Vagina (tissue), 2 donors: ENCODE data around the gene STYXL1.

Experiments
- POLR2A ChIP-seq, 2 donors: fragments of 450-650 bp; IDR thresholded peaks; one replicate each; pipeline ENCODE4 v1.6.1; 2017; ENCODE audit warnings: antibody characterized with exemption in 2 of 2, mild to moderate bottlenecking in 2 of 2, moderate library complexity in 2 of 2
- POLR2AphosphoS5 ChIP-seq, 2 donors: sonication (generic); formaldehyde crosslinking; IDR thresholded peaks; one replicate each; pipeline ENCODE4 v1.9.0; 2017; ENCODE audit warnings: antibody characterized with exemption in 2 of 2, mild to moderate bottlenecking in 2 of 2, low read depth in 1 of 2; ENCODE audit not compliant: insufficient read depth in 1 of 2
- TF ChIP-seq, protein P1 (sequence below), 3 experiments: fragments of 450-650 bp in 2 of 3; fragments of 200-600 bp in 1 of 3; sonication (generic) in 1 of 3; IDR thresholded peaks; one replicate each; pipeline ENCODE4 v1.5.1; 2017 to 2019; ENCODE audit warnings: antibody characterized with exemption in 3 of 3, mild to moderate bottlenecking in 2 of 3, moderate library complexity in 2 of 3

DNA sequence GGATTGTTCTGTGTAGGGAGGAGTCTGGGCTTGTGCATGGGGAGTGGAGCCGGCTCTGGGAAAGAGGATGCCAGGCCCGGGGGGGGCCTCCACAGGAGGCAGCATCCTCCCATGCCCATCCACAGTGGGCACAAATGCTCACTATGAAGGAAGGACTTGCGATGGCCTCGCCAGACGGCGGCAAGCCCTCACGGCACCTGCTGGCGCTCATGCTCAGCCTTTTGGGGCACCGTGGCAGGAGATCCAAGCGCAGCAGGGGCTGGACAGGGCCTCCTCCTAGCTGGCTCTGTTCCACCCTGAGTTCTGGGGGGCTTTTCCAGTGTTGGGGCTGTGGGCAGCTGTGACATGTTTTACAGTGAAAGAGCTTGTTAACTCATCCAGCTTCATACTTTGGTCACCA, 15.3 kb upstream of the STYXL1 start:
- TF ChIP-seq, protein P1, sequence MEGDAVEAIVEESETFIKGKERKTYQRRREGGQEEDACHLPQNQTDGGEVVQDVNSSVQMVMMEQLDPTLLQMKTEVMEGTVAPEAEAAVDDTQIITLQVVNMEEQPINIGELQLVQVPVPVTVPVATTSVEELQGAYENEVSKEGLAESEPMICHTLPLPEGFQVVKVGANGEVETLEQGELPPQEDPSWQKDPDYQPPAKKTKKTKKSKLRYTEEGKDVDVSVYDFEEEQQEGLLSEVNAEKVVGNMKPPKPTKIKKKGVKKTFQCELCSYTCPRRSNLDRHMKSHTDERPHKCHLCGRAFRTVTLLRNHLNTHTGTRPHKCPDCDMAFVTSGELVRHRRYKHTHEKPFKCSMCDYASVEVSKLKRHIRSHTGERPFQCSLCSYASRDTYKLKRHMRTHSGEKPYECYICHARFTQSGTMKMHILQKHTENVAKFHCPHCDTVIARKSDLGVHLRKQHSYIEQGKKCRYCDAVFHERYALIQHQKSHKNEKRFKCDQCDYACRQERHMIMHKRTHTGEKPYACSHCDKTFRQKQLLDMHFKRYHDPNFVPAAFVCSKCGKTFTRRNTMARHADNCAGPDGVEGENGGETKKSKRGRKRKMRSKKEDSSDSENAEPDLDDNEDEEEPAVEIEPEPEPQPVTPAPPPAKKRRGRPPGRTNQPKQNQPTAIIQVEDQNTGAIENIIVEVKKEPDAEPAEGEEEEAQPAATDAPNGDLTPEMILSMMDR (IDR thresholded peaks at IDR 0.05), result no peak
- TF ChIP-seq POLR2A (IDR thresholded peaks at IDR 0.05) (no peak), POLR2AphosphoS5 (IDR thresholded peaks at IDR 0.05; ENCODE audit: insufficient read depth in 1 of 2, low read depth in 1 of 2) (no peak)
